PC-9 (cell line): ENCODE data around the gene CXCL17. TPM values are rescaled to one million over a fixed set of nuclear protein-coding genes. Genes with fewer than 3 reads are reported as not detected.
A peak's percentile ranks its signal among the peaks of the same experiment; 100 is the strongest.

ENCODE experiments used
- BruUV-seq: library from RNA; stranded (reverse); fragments of 400-500 nt; replicated peaks from 2 replicates; lab custom pipeline; 2021; lab: Mats Ljungman, UMichigan
- CTCF ChIA-PET: fragments of 300-600 bp; sonication (Branson Sonifier 250); formaldehyde crosslinking; loops from one replicate; lab custom pipeline; 2022; ENCODE audit warnings: antibody characterized with exemption; lab: Charles Lee
- POLR2A ChIA-PET: fragments of 300-600 bp; sonication (Branson Sonifier 250); formaldehyde crosslinking; loops from one replicate; lab custom pipeline; 2022; ENCODE audit warnings: antibody characterized with exemption; ENCODE audit not compliant: unreplicated experiment; lab: Charles Lee
- DNase-seq, 2 experiments: peaks; one replicate each; pipeline versions ENCODE4 v3.0.0 to v3.0.0-alpha.2; 2015 to 2022; ENCODE audit warnings: mixed read lengths in 1 of 2
- H2AFZ ChIP-seq: fragments of 200-600 bp; sonication (generic); 2 replicates; pipeline ENCODE4 v1.8.1; 2017; ENCODE audit warnings: antibody characterized with exemption
- H3F3A ChIP-seq: fragments of 200-600 bp; sonication (generic); 2 replicates; pipeline ENCODE4 v1.8.1; 2017; ENCODE audit warnings: antibody characterized with exemption, mild to moderate bottlenecking, low read depth; ENCODE audit not compliant: insufficient read depth
- H3K27ac ChIP-seq: fragments of 200-600 bp; sonication (generic); 2 replicates; pipeline ENCODE4 v1.6.1; 2016; ENCODE audit warnings: mixed run types
- H3K27me3 ChIP-seq: fragments of 200-600 bp; sonication (generic); 2 replicates; pipeline ENCODE4 v1.6.1; 2016; ENCODE audit warnings: low read depth, mixed run types; ENCODE audit not compliant: insufficient read depth
- H3K36me3 ChIP-seq: fragments of 200-600 bp; sonication (generic); 2 replicates; pipeline ENCODE4 v1.6.1; 2016; ENCODE audit warnings: low read depth, mixed run types
- H3K4me1 ChIP-seq: fragments of 200-600 bp; sonication (generic); replicated peaks from 2 replicates; pipeline ENCODE4 v1.6.1; 2016; ENCODE audit warnings: mixed run types; ENCODE audit not compliant: insufficient read depth
- H3K4me2 ChIP-seq: fragments of 200-600 bp; sonication (generic); 2 replicates; pipeline ENCODE4 v1.6.1; 2017; ENCODE audit warnings: mixed run types
- H3K4me3 ChIP-seq: fragments of 200-600 bp; sonication (generic); 2 replicates; pipeline ENCODE4 v1.6.1; 2016; ENCODE audit warnings: mixed run types
- H3K79me2 ChIP-seq: fragments of 200-600 bp; sonication (generic); 2 replicates; pipeline ENCODE4 v1.6.1; 2017; ENCODE audit warnings: low read depth, mixed run types
- H3K9me2 ChIP-seq: fragments of 200-600 bp; sonication (generic); 2 replicates; pipeline ENCODE4 v1.8.1; 2017; ENCODE audit warnings: mild to moderate bottlenecking; ENCODE audit not compliant: insufficient read depth
- H3K9me3 ChIP-seq: fragments of 200-600 bp; sonication (generic); 2 replicates; pipeline ENCODE4 v1.8.1; 2016; ENCODE audit warnings: low read depth; ENCODE audit not compliant: insufficient read depth
- H4K20me1 ChIP-seq: fragments of 200-600 bp; sonication (generic); 2 replicates; pipeline ENCODE4 v1.8.1; 2017; ENCODE audit not compliant: insufficient read depth
- EZH2 ChIP-seq: fragments of 200-600 bp; sonication (generic); IDR thresholded peaks from 2 replicates; pipeline ENCODE4 v1.8.0; 2017; ENCODE audit warnings: antibody characterized with exemption, low read depth
- intact Hi-C: fragments of 100-400 bp; cut with micrococcal nuclease; formaldehyde crosslinking; loops from one replicate; pipeline ENCODE4 v1.10.0; 2022; ENCODE audit not compliant: unreplicated experiment
- total RNA-seq: library from RNA; stranded (reverse); gene quantifications from 2 replicates; pipeline ENCODE4 v1.2.3, GENCODE V29; 2021
- TF ChIP-seq, protein P1 (sequence below): fragments of 200-600 bp; sonication (generic); conservative IDR thresholded peaks from 2 replicates; pipeline ENCODE4 v1.6.1; 2017; ENCODE audit warnings: mixed run types, antibody characterized with exemption, mild to moderate bottlenecking, moderate library complexity

CXCL17 gene
- total RNA-seq, 1 experiment from 2014 or later: 0.41 TPM

DNA sequence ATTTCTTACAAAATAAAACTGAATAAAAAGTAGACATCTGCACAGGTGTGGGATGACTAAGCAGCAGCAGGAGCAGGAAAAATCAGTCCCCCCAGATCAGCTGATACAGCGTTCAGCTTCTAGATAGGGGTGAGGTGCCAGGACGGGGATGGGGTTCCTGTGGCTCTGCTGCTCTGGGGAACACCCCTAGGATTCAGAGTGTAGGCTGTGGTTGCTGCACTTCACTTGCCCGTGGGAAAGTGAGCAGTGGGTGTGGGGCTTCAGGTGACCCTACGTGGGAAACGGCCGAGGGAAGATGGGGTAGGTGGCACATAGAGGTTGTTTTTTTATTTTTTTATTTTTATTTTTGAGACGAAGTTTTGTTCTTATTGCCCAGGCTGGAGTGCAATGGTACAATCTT is 3.2 kb upstream of the CXCL17 start:
- H3K4me1 ChIP-seq: peaks cover 68% of the 10 kb centered on the region
- H3K9me2 ChIP-seq: no peaks in the 10 kb centered on the region
- BruUV-seq: no TSS peak
- no peaks in the 10 kb centered on the region for H4K20me1 ChIP-seq
- H3K27me3 ChIP-seq: no peaks in the 10 kb centered on the region
- no peak for DNase-seq
- CTCF ChIA-PET: no interaction called here
- H3K27ac ChIP-seq: no peak overlapping the region
- intact Hi-C loops: no loop called here
- TF ChIP-seq, protein P1, sequence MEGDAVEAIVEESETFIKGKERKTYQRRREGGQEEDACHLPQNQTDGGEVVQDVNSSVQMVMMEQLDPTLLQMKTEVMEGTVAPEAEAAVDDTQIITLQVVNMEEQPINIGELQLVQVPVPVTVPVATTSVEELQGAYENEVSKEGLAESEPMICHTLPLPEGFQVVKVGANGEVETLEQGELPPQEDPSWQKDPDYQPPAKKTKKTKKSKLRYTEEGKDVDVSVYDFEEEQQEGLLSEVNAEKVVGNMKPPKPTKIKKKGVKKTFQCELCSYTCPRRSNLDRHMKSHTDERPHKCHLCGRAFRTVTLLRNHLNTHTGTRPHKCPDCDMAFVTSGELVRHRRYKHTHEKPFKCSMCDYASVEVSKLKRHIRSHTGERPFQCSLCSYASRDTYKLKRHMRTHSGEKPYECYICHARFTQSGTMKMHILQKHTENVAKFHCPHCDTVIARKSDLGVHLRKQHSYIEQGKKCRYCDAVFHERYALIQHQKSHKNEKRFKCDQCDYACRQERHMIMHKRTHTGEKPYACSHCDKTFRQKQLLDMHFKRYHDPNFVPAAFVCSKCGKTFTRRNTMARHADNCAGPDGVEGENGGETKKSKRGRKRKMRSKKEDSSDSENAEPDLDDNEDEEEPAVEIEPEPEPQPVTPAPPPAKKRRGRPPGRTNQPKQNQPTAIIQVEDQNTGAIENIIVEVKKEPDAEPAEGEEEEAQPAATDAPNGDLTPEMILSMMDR: no peak
- TF ChIP-seq EZH2: no peak
- peaks cover 29% of the 10 kb centered on the region for H3F3A ChIP-seq
- no peaks in the 10 kb centered on the region for H3K79me2 ChIP-seq
- no peak overlapping the region for H3K4me2 ChIP-seq
- H3K36me3 ChIP-seq: no peaks in the 10 kb centered on the region
- no peak overlapping the region for H2AFZ ChIP-seq
- no peaks in the 10 kb centered on the region for H3K9me3 ChIP-seq
- POLR2A ChIA-PET: interaction anchor here (0.6 kb wide), 1 partner anchor 90 kb away, joined by 6 read pairs; no protein-coding TSS in a partner anchor
- H3K4me3 ChIP-seq: no peak overlapping the region

DNA sequence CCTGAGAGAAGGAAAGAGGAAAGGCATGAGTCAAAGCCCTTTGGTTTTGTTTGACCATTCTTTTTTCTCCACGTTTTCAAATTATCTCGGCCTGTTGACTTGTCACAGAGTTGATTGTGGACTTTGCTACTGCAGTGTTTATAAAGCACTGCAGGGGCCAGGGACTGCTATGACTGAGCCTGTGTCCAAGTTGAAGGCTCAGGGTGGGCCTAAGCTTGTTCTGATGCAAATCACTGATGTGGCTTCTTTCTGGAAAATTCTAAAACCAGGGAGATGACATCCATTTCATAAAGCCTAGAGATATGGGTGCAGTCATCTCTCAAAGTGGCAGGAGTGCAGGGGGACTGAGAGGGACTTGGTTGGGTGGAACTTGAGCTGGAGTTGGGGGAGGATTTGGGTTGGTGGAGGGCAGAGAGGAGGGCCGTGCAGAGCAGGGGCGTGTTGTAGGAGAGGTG is 1.2 kb upstream of the CXCL17 start:
- no peak for DNase-seq
- H3K36me3 ChIP-seq: no peaks in the 10 kb centered on the region
- H3K9me2 ChIP-seq: no peaks in the 10 kb centered on the region
- no peak for TF ChIP-seq EZH2
- TF ChIP-seq, protein P1: no peak
- intact Hi-C loops: no loop called here
- no peaks in the 10 kb centered on the region for H3K79me2 ChIP-seq
- peak overlapping the region; percentile 89 for H3K27ac ChIP-seq
- H3F3A ChIP-seq: peaks cover 36% of the 10 kb centered on the region
- no peaks in the 10 kb centered on the region for H3K27me3 ChIP-seq
- H2AFZ ChIP-seq: no peak overlapping the region
- H3K4me2 ChIP-seq: peak overlapping the region; percentile 38; the same call in 1 of the 2 replicates
- H3K4me1 ChIP-seq: peaks cover 68% of the 10 kb centered on the region
- H3K9me3 ChIP-seq: no peaks in the 10 kb centered on the region
- POLR2A ChIA-PET: no interaction called here
- CTCF ChIA-PET: interaction anchor here (0.6 kb wide), 1 partner anchor 146 kb away, joined by 9 read pairs; no protein-coding TSS in a partner anchor
- BruUV-seq: no TSS peak
- H4K20me1 ChIP-seq: no peaks in the 10 kb centered on the region
- no peak overlapping the region for H3K4me3 ChIP-seq

DNA sequence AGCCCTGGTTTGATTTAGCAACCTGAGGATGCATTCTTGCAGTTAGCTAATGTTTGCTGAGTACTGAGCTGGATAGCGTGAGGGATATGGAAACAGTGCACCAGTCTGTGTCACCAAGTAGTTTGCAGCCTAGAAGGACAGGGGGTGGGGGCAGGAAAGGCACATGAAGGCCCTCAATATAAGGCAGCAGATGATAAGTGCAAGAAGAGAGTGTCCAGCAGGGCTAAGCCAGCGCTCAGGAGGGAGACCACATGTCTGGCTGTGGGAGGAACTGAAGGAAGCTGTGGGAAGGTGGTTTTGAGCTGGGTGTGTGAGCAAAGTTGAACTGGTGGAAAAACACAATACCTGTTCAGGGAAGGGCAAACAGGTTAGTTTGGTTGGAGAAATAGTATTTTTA is 1.7 kb downstream of the CXCL17 start:
- no peaks in the 10 kb centered on the region for H3K9me3 ChIP-seq
- no peaks in the 10 kb centered on the region for H3K79me2 ChIP-seq
- DNase-seq: peak; percentile 64 to 88
- ChIA-PET POLR2A (interaction anchor here (0.6 kb wide), 1 partner anchor 194 kb away, joined by 6 read pairs; no protein-coding TSS in a partner anchor), CTCF (interaction anchor here (0.6 to 2.5 kb wide), 11 partner anchors 9 to 333 kb away, joined by 3 to 29 read pairs (median 5); partner anchors contain the start of genes CEACAM1, PAFAH1B3 and POU2F2)
- peak overlapping the region; percentile 16; the same call in 1 of the 2 replicates for H3K4me3 ChIP-seq
- H3F3A ChIP-seq: peaks cover 35% of the 10 kb centered on the region
- no peak for TF ChIP-seq EZH2
- TF ChIP-seq, protein P1: no peak
- intact Hi-C loops: no loop called here
- BruUV-seq: no TSS peak
- no peaks in the 10 kb centered on the region for H3K27me3 ChIP-seq
- H3K4me2 ChIP-seq: peak overlapping the region; percentile 71
- peak overlapping the region; percentile 89 for H3K27ac ChIP-seq
- peak overlapping the region; percentile 17; the same call in 1 of the 2 replicates for H2AFZ ChIP-seq
- no peaks in the 10 kb centered on the region for H4K20me1 ChIP-seq
- peaks cover 58% of the 10 kb centered on the region for H3K4me1 ChIP-seq
- no peaks in the 10 kb centered on the region for H3K9me2 ChIP-seq
- no peaks in the 10 kb centered on the region for H3K36me3 ChIP-seq
